ENCODE data around the gene DST.

DST gene

GRCh38 chr6:56475736-56476457, 166.8 kb downstream of the DST start:
- no peak for DNase-seq (ENCODE audit: low read depth)
- TF ChIP-seq CTCF (IDR thresholded peaks at IDR 0.05; ENCODE audit: low read depth, low read length, missing control alignments), result no peak
- H3K4me3 ChIP-seq (ENCODE audit: low read depth, low read length), result no peak overlapping the region

GRCh38 chr6:56474532-56474931, 168.2 kb downstream of the DST start:
- no peak for DNase-seq (ENCODE audit: low read depth)
- TF ChIP-seq CTCF (IDR thresholded peaks at IDR 0.05; ENCODE audit: low read depth, low read length, missing control alignments), result no peak

DNA sequence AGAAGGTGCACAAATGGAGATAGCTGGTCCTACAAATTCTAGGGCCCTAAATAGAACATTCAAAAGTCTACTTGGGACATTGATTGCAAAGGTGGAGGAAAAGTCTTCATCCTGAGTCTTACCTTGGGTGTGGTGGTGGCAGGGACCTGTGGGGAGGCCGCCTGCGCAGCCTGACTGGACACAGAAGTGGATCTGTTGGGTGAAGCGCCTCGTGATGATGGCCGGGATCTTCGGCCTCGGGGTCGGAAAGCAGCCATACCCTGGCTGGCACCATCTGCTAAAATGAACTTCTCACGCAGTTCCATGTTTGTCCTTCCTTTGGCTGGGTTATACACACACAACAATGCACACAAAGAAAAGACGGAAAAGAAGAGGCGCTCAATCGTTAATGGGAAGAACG, 179.2 kb downstream of the DST start:
- DNase-seq (ENCODE audit: low read depth), result no peak
- TF ChIP-seq CTCF (IDR thresholded peaks at IDR 0.05; ENCODE audit: low read depth, low read length, missing control alignments), result no peak
- no peak overlapping the region for H3K4me3 ChIP-seq (ENCODE audit: low read depth, low read length)

More at GRCh38 chr6:56474532-56474931, 168.2 kb downstream of the DST start:
- H3K4me3 ChIP-seq (ENCODE audit: low read depth, low read length), result no peak overlapping the region

GRCh38 chr6:56459030-56459805, 183.5 kb downstream of the DST start:
- H3K4me3 ChIP-seq (ENCODE audit: low read depth, low read length), result no peak overlapping the region
- no peak for TF ChIP-seq CTCF (IDR thresholded peaks at IDR 0.05; ENCODE audit: low read depth, low read length, missing control alignments)
- DNase-seq (ENCODE audit: low read depth), result no peak

- no peak for TF ChIP-seq CTCF (IDR thresholded peaks at IDR 0.05; ENCODE audit: low read depth, low read length, missing control alignments)
Measured at GRCh38 chr6:56458324-56458884, 184.3 kb downstream of the DST start.

DNA sequence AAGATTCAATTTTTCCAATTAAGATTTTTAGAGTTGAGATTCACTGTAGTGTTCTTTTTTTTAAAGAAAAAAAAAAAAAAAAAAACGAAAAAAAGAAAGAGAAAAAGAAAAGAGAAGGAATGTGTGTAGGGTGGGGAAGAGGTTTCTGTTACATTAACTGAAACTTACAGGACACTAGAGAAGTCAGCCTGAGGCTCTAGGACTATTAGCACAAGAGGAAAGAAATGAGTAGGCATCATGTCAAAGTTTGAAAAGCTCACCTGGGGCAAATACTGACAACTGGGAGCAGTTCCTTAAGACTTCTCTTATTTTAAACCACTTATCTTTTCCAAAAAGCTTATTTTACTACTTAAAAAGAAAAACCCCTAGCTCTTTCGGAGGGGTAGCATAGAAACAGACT, 185.9 kb downstream of the DST start:
- no peak for TF ChIP-seq CTCF (IDR thresholded peaks at IDR 0.05; ENCODE audit: low read depth, low read length, missing control alignments)
- no peak overlapping the region for H3K4me3 ChIP-seq (ENCODE audit: low read depth, low read length)
- DNase-seq (ENCODE audit: low read depth), result no peak

More at GRCh38 chr6:56458324-56458884, 184.3 kb downstream of the DST start:
- no peak overlapping the region for H3K4me3 ChIP-seq (ENCODE audit: low read depth, low read length)
- no peak for DNase-seq (ENCODE audit: low read depth)

All from GM12864 (cell line).